Brain microvascular endothelial cell (primary cell): Measurements from ENCODE around the gene UBXN2A.

Experiments
- DNase-seq: peaks from one replicate; pipeline ENCODE4 v3.0.0-alpha.2; 2020
- H3K27ac ChIP-seq: fragments of 250-450 bp; sonication (Bioruptor Pico); 2 replicates; pipeline ENCODE4 v1.5.1; 2020; ENCODE audit warnings: mild to moderate bottlenecking, moderate library complexity
- H3K27me3 ChIP-seq: fragments of 250-450 bp; sonication (Bioruptor Pico); replicated peaks from 2 replicates; pipeline ENCODE4 v1.5.1; 2020; ENCODE audit warnings: mild to moderate bottlenecking
- H3K36me3 ChIP-seq: fragments of 250-450 bp; sonication (Bioruptor Pico); replicated peaks from 2 replicates; pipeline ENCODE4 v1.5.1; 2020; ENCODE audit warnings: mild to moderate bottlenecking
- H3K4me3 ChIP-seq: 2 replicates; pipeline ENCODE4 v1.5.1; 2011; ENCODE audit warnings: low read depth, mild to moderate bottlenecking, control low read depth, low read length, moderate library complexity
- CTCF ChIP-seq: IDR thresholded peaks from 2 replicates; pipeline ENCODE4 v1.5.1; 2011; ENCODE audit warnings: low read depth, mild to moderate bottlenecking, moderate library complexity, low read length, control low read depth, inconsistent platforms; ENCODE audit errors: missing control alignments
- in situ Hi-C: cut with HindIII; loops from 2 replicates; pipeline ENCODE4 v1.10.0; 2017; ENCODE audit warnings: low sequenced_read_pairs, low pct_ligation_motif_present

UBXN2A gene

GRCh38 chr2:24048769-24049484 lies 108.7 kb downstream of the UBXN2A start:
- Histone ChIP-seq H3K27me3 (no peaks in the 10 kb centered on the region), H3K27ac (no peak overlapping the region), H3K36me3 (no peaks in the 10 kb centered on the region), H3K4me3 (peak overlapping the region; percentile 68)
- DNase-seq: no peak
- TF ChIP-seq CTCF: no peak
- in situ Hi-C loops: no loop called here

- H3K27ac ChIP-seq: no peak within 1 kb of the TSS
These were observed 109.3 kb downstream of the UBXN2A start, which contains the start of gene FKBP1B for GRCh38 chr2:24049485-24050021. TSS of gene FKBP1B (plus strand) at chr2:24049741. CDS start at chr2:24049850, 109 bp downstream.

GRCh38 chr2:24050041-24050979 lies 110.0 kb downstream of the UBXN2A start:
- in situ Hi-C loops: loop anchor here (25.0 kb wide), 1 partner anchor 213 kb away; no protein-coding TSS in a partner anchor
- TF ChIP-seq CTCF: no peak
- no peak overlapping the region for H3K27ac ChIP-seq
- H3K36me3 ChIP-seq: no peaks in the 10 kb centered on the region
- peak overlapping the region; percentile 68 for H3K4me3 ChIP-seq
- DNase-seq: peak; percentile 14
- no peaks in the 10 kb centered on the region for H3K27me3 ChIP-seq

More at GRCh38 chr2:24049485-24050021, 109.3 kb downstream of the UBXN2A start, which contains the start of gene FKBP1B:
- Histone ChIP-seq H3K27me3 (no peaks in the 10 kb centered on the region), H3K36me3 (no peaks in the 10 kb centered on the region), H3K4me3 (peak within 1 kb of the TSS; percentile 68)
- DNase-seq: peak; percentile 30
- in situ Hi-C loops: loop anchor here (25.0 kb wide), 1 partner anchor 212 kb away; no protein-coding TSS in a partner anchor
- TF ChIP-seq CTCF: no peak

GRCh38 chr2:24051833-24052232 lies 111.6 kb downstream of the UBXN2A start:
- in situ Hi-C loops: loop anchor here (25.0 kb wide), 1 partner anchor 215 kb away; no protein-coding TSS in a partner anchor
- TF ChIP-seq CTCF: no peak
- Histone ChIP-seq H3K27ac (no peak overlapping the region), H3K36me3 (no peaks in the 10 kb centered on the region), H3K4me3 (no peak overlapping the region), H3K27me3 (no peaks in the 10 kb centered on the region)
- DNase-seq: no peak

- TF ChIP-seq CTCF: no peak
- Histone ChIP-seq H3K36me3 (no peaks in the 10 kb centered on the region), H3K27ac (no peak overlapping the region), H3K27me3 (no peaks in the 10 kb centered on the region), H3K4me3 (no peak overlapping the region)
- no peak for DNase-seq
- in situ Hi-C loops: loop anchor here (25.0 kb wide), 1 partner anchor 216 kb away; no protein-coding TSS in a partner anchor
These were observed 112.7 kb downstream of the UBXN2A start for GRCh38 chr2:24052951-24053350.
